HG02943 (cell line): Measurements from ENCODE around the gene MAN1A1.
"Not testable (repeated sequence)": the region's sequence is repeated elsewhere in the genome, so short reads cannot be mapped to it uniquely, and the experiment has no call there.

Experiments
- ATAC-seq: cut with Tn5 transposase; IDR thresholded peaks from one replicate; pipeline ENCODE4 v1.9.1; 2021; ENCODE audit warnings: mild to moderate bottlenecking, low read depth, moderate library complexity; ENCODE audit not compliant: unreplicated experiment

Gene MAN1A1

DNA sequence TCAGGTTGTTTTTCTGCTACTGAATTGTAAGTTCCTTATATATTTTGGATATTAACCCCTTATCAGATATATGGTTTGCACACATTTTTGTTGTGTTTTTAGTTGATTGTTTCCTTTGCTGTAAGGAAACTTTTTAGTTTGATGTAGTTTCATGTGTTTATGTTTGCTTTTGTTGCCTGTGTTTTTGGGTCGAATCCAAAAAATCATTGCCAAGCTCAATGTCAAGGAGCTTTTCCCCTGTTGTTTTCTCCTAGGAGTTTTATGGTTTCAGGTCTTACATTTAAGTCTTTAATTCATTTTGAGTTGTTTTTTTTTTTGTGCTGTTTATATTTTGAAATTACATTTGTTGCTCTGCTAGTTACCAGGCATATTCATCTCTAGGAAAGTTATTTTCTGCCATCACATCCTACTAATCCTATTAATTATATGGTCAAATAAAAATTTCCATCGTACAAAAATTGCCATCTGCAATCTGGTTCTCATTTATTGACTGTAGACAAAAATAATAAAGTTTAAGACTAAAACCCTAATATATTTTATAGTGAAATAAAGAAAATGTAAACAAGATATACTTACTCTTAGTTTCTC lies 167.3 kb downstream of the MAN1A1 start:
- ATAC-seq: no peak

DNA sequence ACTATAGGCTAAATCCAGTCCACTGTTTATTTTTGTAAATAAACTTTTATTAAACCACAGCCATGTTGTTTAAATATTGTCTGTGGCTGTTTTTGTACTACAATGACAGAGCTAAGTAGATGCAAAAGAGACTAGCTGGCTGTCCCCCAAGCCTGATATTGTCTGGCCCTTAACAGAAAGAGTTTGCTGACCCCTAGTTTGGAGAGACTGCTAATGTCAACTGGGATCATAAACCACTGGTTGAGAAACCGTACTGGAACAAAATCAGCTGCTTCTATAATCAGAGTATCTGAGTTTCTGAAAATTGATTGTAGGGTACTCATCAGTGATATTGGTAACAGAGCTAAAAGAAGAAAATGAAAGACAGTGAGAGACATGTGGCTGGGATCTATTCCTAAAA lies 168.5 kb downstream of the MAN1A1 start:
- ATAC-seq: no peak

DNA sequence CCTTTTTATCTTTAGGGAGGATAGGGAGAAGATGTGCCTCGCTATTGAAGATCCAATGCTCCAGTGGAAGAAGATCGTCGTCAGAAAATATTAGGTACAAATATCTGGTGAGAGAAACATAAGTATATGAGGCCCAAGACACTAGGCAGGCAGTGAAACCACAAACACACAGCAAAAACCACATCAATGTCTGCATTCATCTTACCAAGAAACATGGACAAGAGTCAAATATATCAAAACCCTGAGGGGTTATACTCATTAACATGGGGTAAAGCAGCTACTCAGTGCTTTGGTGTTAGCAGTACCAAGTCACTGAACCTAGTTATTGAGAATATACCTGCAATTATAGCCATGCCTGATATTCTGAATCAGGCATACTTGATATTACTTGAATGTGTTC lies 169.7 kb downstream of the MAN1A1 start:
- ATAC-seq: no peak

DNA sequence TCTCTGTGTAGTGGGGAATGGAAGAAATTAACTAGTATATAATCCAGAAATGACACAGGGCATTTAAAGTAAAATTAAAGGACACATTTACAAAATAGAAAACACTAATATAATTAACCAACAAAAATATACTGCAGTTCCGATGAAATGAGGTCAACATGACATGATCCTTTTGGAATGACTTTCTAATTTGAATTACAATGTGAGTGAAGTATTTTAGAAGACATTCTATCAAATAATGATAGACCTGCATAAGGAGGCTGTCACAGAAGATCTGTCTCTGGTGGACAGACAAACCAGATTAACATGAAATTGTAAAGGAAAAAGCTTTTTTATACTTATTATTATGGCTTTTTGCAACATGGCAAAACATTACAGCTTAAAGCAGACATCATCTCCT lies 170.5 kb downstream of the MAN1A1 start:
- ATAC-seq: no peak

DNA sequence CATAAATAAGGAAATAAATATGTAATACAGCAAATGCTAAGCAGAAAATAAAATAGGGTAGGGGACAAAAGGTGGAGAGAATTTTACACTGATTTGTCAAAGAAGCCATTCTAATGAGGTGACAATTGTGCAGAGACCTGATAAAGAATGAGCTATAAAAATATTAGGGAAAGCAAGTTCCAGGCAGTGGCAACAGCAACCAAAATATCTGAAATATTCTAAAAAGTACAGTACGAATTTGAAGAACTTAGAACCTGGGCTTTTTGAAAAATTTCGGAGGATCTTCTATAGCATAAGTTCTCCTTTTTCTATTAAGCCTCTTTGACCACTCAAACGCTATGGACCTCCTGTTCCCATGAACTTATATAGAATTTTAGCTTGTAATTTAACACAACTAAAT lies 173.1 kb downstream of the MAN1A1 start:
- no peak for ATAC-seq

DNA sequence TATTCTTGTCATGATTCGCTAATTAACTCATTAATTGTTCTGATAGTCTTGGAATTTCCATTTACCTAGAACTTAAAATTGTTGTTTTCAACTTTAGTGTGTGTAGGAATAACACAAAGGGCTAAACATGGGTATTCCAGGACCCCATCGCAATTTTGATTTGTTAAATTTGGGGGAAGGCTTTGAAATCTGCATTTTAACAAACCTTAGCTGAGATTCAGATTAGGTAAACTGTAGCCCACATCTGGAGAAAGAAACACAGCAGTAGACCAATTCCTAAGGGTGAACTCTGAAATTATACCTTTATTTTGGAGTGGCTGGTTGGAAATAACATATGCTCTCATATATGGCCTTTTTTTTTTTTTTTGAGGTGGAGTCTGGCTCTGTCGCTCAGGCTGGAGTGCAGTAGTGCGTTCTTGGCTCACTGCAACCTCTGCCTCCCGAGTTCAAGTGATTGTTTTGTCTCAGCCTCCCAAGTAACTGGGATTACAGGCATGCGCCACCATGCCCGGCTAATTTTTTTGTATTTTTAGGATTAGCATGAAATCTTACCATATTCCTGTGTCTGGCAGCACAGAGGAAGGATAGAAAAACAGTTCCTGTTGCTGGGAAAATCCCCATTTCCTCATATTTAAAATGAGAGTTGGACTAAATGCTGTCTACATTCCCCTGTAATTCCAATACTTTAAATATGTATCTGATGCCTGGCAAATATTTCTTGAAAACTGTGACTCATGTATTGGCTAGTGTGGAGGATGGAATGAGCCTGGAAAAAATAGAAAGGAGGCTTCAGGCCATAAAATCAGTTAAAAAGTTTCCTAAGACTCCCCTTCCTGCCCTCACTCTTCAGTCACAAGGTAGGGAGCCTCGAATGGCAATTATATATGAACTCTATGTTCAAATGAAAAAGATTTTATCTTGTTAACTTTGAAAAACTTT lies 174.4 kb downstream of the MAN1A1 start:
- ATAC-seq: no peak

DNA sequence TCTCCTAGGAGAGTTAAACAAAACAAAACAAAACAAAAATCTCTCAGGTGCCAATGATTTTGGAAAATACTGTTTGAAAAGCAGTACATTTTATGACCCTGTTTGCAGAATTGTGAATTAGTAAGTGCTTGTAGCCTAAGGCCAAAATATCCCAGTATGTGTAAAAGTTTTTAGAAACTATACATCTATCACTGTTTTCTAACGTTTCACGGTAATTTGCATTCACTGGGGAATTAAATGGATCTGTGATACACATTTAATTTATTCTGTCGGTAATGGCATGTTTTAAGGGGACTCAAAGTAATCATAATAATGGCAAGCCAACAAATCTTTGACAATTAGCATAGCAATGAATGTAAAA lies 175.5 kb downstream of the MAN1A1 start:
- ATAC-seq: no peak

DNA sequence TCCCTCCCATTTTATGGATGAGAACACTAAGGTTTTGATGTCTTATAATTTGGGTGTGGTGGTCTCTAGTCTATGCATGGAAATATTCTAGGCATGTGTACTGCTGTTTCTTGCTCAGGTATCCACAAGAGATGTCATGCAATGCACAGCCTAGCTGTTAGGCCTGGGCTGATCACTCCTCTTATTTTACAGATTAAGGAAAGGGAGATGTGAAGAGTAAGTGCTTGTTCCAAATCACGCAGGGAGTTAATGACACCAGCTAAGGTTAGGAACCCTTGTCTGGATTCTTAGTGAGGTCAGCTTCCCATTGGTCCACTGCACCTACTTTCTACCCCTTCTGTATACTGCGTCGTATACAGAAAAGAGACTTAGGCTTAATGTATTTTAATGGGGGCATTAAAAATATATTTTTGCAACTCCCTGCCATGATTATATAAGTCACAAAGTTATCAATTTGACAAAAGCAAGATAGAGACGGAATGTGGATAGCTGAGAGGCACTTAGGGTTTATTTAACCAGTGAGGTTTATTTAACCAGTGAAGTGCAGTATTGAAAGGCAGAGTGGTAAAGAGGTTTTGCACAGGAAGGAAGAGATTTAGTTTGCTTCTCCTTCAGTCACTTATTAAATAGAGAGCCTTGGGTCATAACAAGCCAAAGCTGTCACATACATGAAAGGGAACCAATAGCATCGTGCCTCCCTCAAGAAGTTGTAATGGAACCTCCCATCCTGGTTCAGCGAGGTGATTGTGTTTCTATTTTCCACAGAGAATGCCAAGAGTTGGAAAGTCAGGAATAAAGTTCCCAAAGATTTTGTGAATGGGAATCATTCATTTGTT lies 176.1 kb downstream of the MAN1A1 start:
- ATAC-seq: no peak

DNA sequence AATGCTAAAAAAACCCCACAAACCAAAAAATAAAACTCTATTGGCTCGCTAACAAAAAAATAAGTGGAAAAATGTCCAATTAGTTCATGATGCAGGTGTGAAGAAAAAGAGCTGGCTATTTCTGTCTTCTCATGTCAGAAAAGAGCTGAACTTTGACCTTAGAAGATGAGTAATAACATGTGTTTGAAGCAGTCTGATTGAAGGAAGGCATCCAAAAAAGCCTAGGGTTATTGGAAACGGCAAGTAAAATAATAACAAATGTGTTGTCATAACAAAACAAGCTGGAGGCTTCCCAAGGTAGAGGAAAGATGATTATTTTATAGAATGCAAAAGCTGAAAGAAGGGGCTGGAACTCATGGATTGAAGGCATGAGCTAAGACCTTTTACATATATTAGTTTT lies 176.7 kb downstream of the MAN1A1 start:
- no peak for ATAC-seq

DNA sequence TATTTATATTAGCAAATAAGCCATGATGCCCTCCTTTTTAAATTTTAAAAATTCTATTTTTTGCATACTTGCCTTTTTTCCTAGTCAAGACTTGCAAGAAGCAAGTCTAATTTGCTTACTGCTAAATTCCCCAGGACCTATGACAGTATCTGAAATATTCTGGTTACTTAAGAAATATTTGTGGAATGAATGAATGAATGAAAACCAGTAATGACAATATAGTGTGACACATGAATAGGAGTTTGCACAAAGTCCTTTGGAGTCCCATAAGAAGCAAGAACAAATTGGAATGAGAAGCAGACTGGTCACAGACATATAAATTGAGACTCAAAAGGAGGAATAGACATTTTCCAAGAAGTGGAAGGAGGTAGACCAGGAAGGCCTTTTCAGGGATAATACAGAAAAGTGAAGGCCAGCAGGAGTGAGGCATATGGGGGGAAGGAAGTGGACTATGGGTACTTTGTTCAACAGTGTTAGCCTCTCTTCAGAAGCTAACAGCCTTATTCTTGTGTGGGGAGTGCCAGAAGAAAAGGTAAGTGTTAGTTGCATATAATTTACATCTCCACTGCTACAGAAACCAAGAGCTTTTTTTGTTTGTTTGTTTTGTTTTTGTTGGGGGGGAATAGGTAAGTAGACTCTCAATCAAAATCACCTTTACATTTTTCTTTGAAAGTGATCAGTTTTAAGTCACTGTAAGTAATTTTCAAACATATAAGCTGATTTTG lies 177.5 kb downstream of the MAN1A1 start:
- no peak for ATAC-seq

DNA sequence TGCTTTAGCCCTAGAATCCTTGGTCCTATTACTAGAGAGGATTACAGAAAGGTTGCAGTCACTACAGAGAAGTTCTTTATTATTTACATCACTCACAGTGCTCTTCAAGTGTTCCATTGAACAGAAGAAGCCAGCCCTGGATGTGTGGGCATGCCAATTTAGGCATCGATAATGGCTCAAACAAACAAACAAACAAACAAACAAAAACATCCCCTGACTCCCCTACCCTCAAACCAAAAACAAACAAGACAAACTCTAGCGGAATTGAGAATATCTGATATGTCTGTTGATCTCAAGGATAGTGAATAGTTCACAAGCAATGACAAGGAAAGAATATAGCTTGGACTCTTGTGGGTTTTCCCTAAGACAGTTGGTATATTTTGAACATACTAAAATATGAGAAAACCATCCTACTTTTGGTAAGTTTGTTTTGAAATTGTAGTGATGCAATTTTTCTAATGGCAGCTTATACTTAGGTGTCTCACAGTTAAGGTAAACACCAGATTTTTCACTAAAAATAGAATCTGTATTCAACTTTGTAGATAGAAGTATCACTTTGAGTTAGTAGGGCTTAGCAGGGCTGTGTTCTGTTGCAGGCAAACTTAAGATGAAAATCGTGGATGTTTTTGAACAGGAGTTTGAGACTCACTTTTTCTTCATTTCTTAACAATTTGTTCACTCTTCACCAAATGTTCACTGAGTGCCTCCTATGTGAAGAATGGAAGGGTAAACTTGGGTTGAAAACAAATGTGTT lies 178.3 kb downstream of the MAN1A1 start:
- ATAC-seq: no peak

DNA sequence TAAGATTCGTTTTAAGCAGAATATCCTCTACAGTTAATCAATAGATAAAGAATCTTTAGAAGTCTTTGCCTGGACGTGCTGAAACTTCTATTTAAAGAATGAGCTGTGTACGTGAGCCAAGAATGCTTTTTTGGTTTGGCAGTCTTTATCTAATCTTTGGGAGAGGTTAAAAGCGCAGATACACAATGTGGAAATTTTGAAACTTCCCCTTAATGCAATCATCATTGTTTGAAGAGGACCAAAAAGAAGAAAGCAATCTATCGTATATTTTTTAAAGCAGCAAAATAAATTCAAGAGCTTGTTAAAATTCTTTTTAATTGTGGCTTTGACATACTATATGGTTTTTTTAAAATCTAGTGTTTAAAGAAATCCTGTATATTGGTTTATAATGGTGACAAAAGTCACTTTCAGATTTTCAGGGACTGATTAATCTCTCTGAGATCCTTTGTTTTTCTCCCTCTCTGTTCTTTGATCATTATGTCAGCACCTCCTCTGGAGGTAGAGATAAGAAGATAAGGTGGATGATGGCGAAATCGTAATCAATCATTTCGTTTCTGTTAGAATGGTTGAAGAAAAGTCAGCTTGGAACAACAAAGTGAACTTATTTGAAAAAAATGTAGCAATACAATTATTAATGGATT lies 179.0 kb downstream of the MAN1A1 start:
- ATAC-seq: no peak

DNA sequence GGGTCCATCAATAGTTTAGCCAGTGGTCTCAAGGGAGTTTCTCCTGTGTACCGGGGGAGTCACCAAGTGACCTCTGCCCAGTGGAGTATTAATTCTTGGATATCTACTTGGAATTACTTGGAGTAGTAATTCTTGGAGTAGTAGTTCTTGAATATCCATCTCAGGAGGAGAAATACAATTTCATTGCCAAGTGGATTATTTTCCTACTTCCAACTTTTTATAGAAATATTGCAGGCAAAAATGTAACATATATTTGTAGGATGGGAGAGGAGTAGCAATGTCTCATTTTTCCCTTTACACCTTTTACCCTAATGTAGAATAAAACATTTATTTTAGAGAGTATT lies 179.5 kb downstream of the MAN1A1 start:
- no peak for ATAC-seq

DNA sequence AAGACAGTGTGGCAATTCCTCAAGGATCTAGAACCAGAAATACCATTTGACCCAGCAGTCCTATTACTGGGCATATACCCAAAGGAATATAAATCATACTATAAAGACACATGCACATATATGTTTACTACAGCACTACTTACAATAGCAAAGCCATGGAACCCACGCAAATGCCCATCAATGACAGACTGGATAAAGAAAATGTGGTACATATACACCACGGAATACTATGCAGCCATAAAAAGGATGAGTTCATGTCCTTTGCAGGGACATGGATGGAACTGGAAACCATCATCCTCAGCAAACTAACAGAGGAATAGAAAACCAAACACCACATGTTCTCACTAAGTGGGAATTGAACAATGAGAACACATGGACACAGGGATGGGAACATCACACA lies 180.2 kb downstream of the MAN1A1 start:
- ATAC-seq: not testable (repeated sequence)

DNA sequence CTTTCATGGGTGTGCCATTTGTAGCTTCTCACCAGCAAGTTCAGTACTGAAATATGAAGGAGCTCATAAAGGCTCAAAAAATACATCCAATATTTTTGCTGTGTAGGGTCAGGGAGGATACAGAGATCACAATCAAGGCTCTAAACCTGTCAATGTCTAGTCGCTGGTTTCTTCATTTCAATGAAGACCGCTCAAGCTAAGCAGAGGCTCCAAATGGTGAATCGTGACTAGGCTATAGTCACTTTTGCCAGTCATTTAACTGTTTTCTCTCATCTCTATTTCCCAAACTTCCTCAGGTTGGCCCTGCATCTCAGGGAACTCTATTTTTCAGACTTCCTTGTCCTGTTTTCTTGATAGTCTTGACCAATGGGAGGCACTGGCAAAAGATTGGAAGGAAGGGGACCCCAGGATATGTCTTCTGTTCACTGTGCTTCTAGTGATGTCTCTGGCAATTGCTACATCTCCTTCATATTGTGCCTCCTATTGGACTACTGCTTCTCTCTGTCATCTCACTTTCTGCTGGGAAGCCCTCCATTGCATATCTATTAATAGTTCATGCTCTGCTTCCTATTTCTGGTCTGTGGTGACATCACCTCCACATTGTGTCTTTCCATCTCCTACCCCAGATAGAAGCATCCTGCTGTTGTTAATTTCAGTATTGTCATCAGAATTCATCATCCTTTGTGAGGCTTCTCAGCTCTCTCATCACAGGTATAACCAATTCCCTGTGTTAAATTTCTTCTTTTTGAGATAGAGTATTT lies 183.4 kb downstream of the MAN1A1 start:
- no peak for ATAC-seq

DNA sequence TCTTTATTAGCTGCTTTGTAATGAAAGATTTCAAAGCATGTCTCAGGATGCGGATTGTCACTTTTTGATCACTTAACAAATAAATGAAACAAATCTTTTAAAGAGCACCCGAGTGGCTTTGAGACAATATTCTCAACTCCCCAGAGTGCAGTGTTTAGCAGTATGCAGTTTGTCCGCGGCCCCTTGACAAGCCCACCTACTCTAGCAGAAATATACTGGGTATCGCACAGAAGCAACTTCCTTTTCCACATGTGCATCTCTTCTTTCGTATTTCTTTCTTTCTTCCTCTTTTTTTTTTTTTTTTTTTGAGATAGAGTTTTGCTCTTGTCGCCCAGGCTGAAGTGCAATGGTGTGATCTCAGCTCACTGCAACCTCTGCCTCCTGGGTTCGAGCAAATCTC lies 186.6 kb downstream of the MAN1A1 start:
- no peak for ATAC-seq

DNA sequence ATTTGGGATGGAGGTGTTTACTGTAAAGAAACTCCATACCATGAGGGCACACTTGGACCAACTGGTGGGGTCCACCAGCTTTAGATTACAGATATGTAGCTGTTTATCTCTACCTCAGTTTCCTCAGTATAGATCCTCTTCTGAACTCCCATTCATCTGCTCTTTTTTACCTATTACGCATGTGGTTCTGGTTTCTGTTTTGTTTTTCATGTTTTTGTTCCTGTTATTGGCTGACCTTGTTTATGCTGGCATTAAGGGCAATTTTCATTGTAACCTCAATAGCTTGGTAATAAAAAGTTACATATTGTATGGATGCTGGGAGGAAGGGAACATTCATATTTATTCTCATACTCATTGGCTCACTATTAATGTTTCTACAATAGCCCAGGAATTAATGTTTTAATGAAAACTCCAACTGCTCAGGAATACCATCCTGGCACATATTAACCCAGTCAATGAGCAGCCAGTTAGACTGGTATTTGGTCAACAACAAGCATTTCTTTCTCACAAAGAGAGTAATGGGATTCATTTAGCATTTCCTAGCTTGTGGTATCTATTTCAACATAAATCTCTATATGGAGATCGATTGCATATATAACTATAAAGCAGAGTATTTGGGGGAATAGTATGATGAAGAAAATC lies 187.3 kb downstream of the MAN1A1 start:
- ATAC-seq: no peak

DNA sequence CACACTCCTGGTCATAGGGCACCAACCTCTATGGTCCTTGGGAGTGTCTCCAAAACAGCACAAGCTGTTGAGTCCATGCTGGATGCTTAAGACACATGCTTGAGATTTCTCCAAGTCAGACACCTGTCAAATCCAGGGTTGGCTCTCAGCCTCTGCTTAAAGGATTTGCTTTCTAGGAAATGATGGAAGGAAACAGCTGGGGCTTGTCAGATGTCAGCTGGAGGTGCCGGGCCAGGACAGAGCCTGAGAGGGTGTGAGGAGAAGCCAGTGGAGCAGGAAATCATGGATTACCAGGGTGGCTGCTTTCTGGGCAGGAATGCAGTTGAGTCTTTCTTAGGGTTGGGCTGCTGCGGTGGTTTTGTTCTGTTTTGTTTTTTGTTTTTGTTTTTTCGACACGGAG lies 188.1 kb downstream of the MAN1A1 start:
- no peak for ATAC-seq
